AG04450 (cell line): Measurements from ENCODE around the gene TUBB6. TPM values are rescaled to one million over a fixed set of nuclear protein-coding genes. Genes with fewer than 3 reads are reported as not detected.

Experiments
- CTCF ChIA-PET: fragments of 300-600, 350-600 bp; formaldehyde crosslinking; extraction: SDS; loops from one replicate; lab custom pipeline; 2022; ENCODE audit warnings: antibody characterized with exemption, inconsistent platforms; lab: Charles Lee
- POLR2A ChIA-PET: fragments of 350-600 bp; formaldehyde crosslinking; extraction: SDS; loops from one replicate; lab custom pipeline; 2021; ENCODE audit warnings: antibody characterized with exemption, inconsistent platforms; lab: Yijun Ruan, JAX
- DNase-seq: peaks from one replicate; pipeline ENCODE4 v3.0.0-alpha.2; 2011; ENCODE audit warnings: low read depth, low spot score
- H3K27ac ChIP-seq: one replicate; pipeline ENCODE4 v1.5.1; 2012; ENCODE audit warnings: low read depth, low read length, control low read depth
- H3K27me3 ChIP-seq: one replicate; pipeline ENCODE4 v1.6.0; 2012; ENCODE audit warnings: low read length; ENCODE audit not compliant: control insufficient read depth, insufficient read depth
- H3K4me3 ChIP-seq: 2 replicates; pipeline ENCODE4 v1.5.1; 2011; ENCODE audit warnings: mild to moderate bottlenecking, low read depth, low read length, control low read depth
- H3K9me3 ChIP-seq: 2 replicates; pipeline ENCODE4 v1.5.1; 2012; ENCODE audit warnings: low read length; ENCODE audit not compliant: control insufficient read depth, insufficient read depth
- CTCF ChIP-seq: IDR thresholded peaks from 2 replicates; pipeline ENCODE4 v1.5.1; 2011; ENCODE audit warnings: low read depth, low read length, control low read depth, inconsistent platforms
- polyA plus RNA-seq: library from polyadenylated mRNA; depleted of rRNA; stranded (reverse); fragments of >200 nt; gene quantifications from 2 replicates; pipeline ENCODE4 v1.2.3, GENCODE V29; 2011

TUBB6 gene
- polyA plus RNA-seq, 1 experiment = 398 TPM

- Histone ChIP-seq H3K4me3 (peak overlapping the region; percentile 89), H3K9me3 (peaks cover 6% of the 10 kb centered on the region), H3K27me3 (no peaks in the 10 kb centered on the region), H3K27ac (peak overlapping the region; percentile 21)
- DNase-seq = no peak
- ChIA-PET POLR2A (interaction anchor here (0.6 to 3.5 kb wide), 3 partner anchors 13 to 26 kb away, joined by 4 to 48 read pairs (median 15); no protein-coding TSS in a partner anchor), CTCF (interaction anchor here (1.5 to 1.7 kb wide), 2 partner anchors 17 to 35 kb away, joined by 5 to 10 read pairs; no protein-coding TSS in a partner anchor)
- no peak for TF ChIP-seq CTCF
Observed at GRCh38 chr18:12305930-12306629, 2.0 kb upstream of the TUBB6 start.

GRCh38 chr18:12306752-12307700 is 1.0 kb upstream of the TUBB6 start:
- ChIA-PET POLR2A (interaction anchor here (0.6 to 3.5 kb wide), 16 partner anchors 12 to 809 kb away, joined by 3 to 51 read pairs (median 4); partner anchors contain the start of gene AFG3L2), CTCF (interaction anchor here (0.8 to 1.7 kb wide), 4 partner anchors 18 to 36 kb away, joined by 3 to 10 read pairs (median 5); no protein-coding TSS in a partner anchor)
- Histone ChIP-seq H3K27me3 (no peaks in the 10 kb centered on the region), H3K4me3 (peak overlapping the region; percentile 89), H3K27ac (peak overlapping the region; percentile 87), H3K9me3 (peaks cover 10% of the 10 kb centered on the region)
- peak; percentile 42; the same call in 1 of the 2 replicates for TF ChIP-seq CTCF
- DNase-seq = no peak

GRCh38 chr18:12308386-12309100 is 502 bp downstream of the TUBB6 start:
- TF ChIP-seq CTCF = no peak
- ChIA-PET POLR2A (interaction anchor here (1.0 to 3.5 kb wide), 11 partner anchors 9 to 359 kb away, joined by 3 to 51 read pairs (median 11); partner anchors contain the start of gene AFG3L2), CTCF (interaction anchor here (2.1 kb wide), 1 partner anchor 36 kb away, joined by 19 read pairs; no protein-coding TSS in a partner anchor)
- H3K9me3 ChIP-seq = peaks cover 13% of the 10 kb centered on the region
- peak; percentile 71 for DNase-seq
- H3K27me3 ChIP-seq = no peaks in the 10 kb centered on the region
- H3K27ac ChIP-seq = peak overlapping the region; percentile 86
- H3K4me3 ChIP-seq = peak overlapping the region; percentile 89

- Histone ChIP-seq H3K4me3 (peak overlapping the region; percentile 89), H3K9me3 (peaks cover 13% of the 10 kb centered on the region), H3K27me3 (no peaks in the 10 kb centered on the region), H3K27ac (no peak overlapping the region)
- TF ChIP-seq CTCF = no peak
- POLR2A ChIA-PET = interaction anchor here (0.6 to 3.5 kb wide), 9 partner anchors 8 to 503 kb away, joined by 4 to 51 read pairs (median 12); partner anchors contain the start of gene AFG3L2
- no peak for DNase-seq
- CTCF ChIA-PET = interaction anchor here (0.5 to 2.1 kb wide), 2 partner anchors 38 to 39 kb away, joined by 3 to 19 read pairs; no protein-coding TSS in a partner anchor
Observed at GRCh38 chr18:12309683-12310198, 1.7 kb downstream of the TUBB6 start.
